ENCODE data around the gene ZNF670.

DNA sequence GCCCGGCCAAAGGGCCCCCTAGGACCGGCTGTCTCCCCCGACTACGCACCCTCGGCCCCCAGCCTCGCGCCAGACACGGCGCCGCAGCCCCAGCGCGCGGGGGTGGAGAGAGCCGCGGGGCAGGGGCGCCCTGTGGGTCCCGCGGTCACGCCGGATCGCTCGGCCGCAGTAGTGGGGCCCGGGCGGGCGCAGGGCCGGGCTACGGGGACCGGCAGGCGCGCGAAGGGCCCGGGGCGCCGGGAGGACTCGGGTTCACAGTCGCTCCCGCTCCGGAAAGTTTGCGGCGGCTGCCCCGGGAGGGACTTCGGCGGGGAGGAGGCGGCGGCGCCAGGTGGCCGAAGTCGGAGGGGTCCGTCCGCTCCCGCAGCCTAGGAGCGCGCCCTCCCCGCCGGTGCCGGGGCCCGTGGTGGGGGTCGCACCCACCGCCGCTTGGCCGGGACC is 32.7 kb upstream of the ZNF670 start:
- TF ChIP-seq FOXK2 (IDR thresholded peaks at IDR 0.05) (no peak), CTBP1 (IDR thresholded peaks at IDR 0.05; ENCODE audit: borderline replicate concordance) (no peak), ARNT (IDR thresholded peaks at IDR 0.05) (no peak), SP1 (IDR thresholded peaks at IDR 0.05) (no peak), LEF1 (IDR thresholded peaks at IDR 0.05; ENCODE audit: borderline replicate concordance) (no peak), SUZ12 (IDR thresholded peaks at IDR 0.05) (no peak), ZNF384 (IDR thresholded peaks at IDR 0.05) (no peak), FOXM1 (IDR thresholded peaks at IDR 0.05; ENCODE audit: borderline replicate concordance) (no peak), L3MBTL2 (conservative IDR thresholded peaks at IDR 0.05) (no peak), NFRKB (IDR thresholded peaks at IDR 0.05) (no peak), BHLHE40 (IDR thresholded peaks at IDR 0.05; ENCODE audit: borderline replicate concordance) (no peak)
